A549 treated with AZD9567 at 1 μM for 4 hours (cell line): ENCODE data around the gene SETD3. TPM values are rescaled to one million over a fixed set of nuclear protein-coding genes. Genes with fewer than 3 reads are reported as not detected.

Source experiments
- total RNA-seq: library from RNA; stranded (reverse); fragments of 200-300 nt; extraction: Qiagen RNA extraction; gene quantifications from 5 replicates; pipeline ENCODE4 v1.2.3, GENCODE V29; 2022; ENCODE audit not compliant: insufficient read depth

Gene SETD3
- 41.9 to 52.5 TPM (median 47.4 TPM) in 5 replicates for total RNA-seq

DNA sequence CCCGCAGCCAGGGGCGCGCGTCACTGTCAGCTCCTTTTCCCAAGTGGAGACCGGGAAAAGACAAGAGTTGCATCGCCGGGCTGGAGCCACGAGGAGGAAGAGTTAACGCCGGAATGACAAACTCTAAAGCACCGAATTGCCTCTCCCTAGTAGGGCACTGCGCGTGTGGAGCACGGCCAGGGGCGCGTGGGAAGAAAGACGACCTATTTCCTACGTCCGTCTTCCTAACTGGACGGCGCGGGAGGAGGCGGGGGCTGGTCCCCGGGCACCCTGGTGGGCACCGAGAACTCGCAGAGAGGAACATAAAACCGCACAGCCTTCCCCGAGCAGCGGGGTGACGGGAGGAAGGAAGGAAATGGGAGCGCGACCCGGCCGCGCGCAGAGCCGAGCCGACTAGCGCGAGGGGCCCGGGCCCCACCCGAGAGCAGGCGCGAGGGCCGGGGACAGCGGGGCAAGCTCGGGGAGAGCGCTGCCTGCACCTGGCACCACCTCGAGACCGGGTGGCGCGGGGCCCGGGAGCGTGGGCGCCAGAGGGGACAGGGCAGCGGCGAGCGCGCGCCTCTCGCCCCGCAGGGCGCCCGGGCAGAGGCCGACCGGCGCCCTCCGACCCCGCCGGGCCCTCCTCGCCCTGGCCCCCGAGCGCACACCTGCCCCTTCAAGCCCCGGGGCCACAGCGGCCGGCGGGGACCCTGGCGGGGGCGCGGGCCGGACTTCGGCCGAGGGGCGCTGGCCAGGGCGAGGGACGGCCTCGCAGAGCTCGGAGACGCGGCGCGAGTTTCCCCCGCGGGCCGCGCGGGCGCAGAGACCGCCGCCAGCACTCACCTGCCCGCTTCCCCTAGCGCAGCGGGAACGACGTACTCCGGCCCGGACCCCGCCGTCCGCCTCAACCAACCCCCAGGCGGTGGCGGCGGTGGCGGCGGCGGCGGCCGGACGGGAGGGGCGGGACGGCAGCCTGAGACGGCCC, at the start of gene SETD3:
Gene SETD3, minus strand, starts transcription at position 954 of the 964 bp plus-strand sequence. CDS start 15,054 bp downstream, outside the sequence.

GRCh38 chr14:99480917-99481744, 472 bp upstream of the SETD3 start, which contains the start of gene CCNK:
Gene CCNK, plus strand, starts transcription at chr14:99481409. Its CDS starts 11,269 bp downstream, at chr14:99492678.

Other genes with a start within 250 kb of the SETD3 start
- 0.17 to 0.33 TPM (median 0.28 TPM) in 5 replicates for gene BCL11B, start 208.7 kb downstream of the SETD3 start, total RNA-seq
- gene CCNK, start 550 bp upstream of the SETD3 start, total RNA-seq: 45.7 to 74.1 TPM (median 48.0 TPM) in 5 replicates
- 23.8 to 37.1 TPM (median 35.0 TPM) in 5 replicates for gene CCDC85C, start 123.3 kb upstream of the SETD3 start, total RNA-seq
- 0.13 to 0.19 TPM (median 0.17 TPM) in 4 of 5 replicates, not detected in the other for gene HHIPL1, start 164.3 kb upstream of the SETD3 start, total RNA-seq
- gene CYP46A1, start 203.4 kb upstream of the SETD3 start, total RNA-seq: 0.14 to 0.23 TPM (median 0.15 TPM) in 4 of 5 replicates, not detected in the other